H1 (cell line): ENCODE measurements around the gene TXNDC2. TPM values are rescaled to one million over a fixed set of nuclear protein-coding genes. Genes with fewer than 3 reads are reported as not detected.

Source experiments
- CTCF ChIA-PET: fragments of 300-600 bp; sonication (Branson Sonifier 250); formaldehyde crosslinking; loops from one replicate; lab custom pipeline; 2021; ENCODE audit not compliant: partially characterized antibody; lab: Charles Lee
- POLR2A ChIA-PET: fragments of 300-600 bp; sonication (Branson Sonifier 250); formaldehyde crosslinking; loops from one replicate; lab custom pipeline; 2021; ENCODE audit warnings: inconsistent platforms; ENCODE audit not compliant: partially characterized antibody; lab: Charles Lee
- DNase-seq, 2 experiments: peaks; one replicate each; pipeline versions ENCODE4 v3.0.0 to v3.0.0-alpha.2; 2010 to 2022; ENCODE audit warnings: low spot score in 2 of 2, low read depth in 1 of 2, mixed read lengths in 1 of 2
- FAIRE-seq: peaks from 2 replicates; lab custom pipeline; 2011; peaks lifted over from hg19 to GRCh38; lab: Jason Lieb, UNC
- H2AFZ ChIP-seq: 2 replicates; pipeline ENCODE4 v1.8.1; 2012; ENCODE audit warnings: low read length, inconsistent platforms
- H2AK5ac ChIP-seq: 2 replicates; pipeline ENCODE4 v1.6.1; 2013; ENCODE audit warnings: low read depth, low read length
- H2BK120ac ChIP-seq: replicated peaks from 2 replicates; pipeline ENCODE3; 2013; ENCODE audit warnings: low read depth, low read length, inconsistent platforms
- H2BK12ac ChIP-seq: 2 replicates; pipeline ENCODE4 v1.6.1; 2013; ENCODE audit warnings: low read depth, low read length
- H2BK15ac ChIP-seq: 2 replicates; pipeline ENCODE4 v1.6.1; 2013; ENCODE audit warnings: low read length
- H2BK20ac ChIP-seq: 2 replicates; pipeline ENCODE4 v1.6.1; 2013; ENCODE audit warnings: low read length
- H2BK5ac ChIP-seq: 2 replicates; pipeline ENCODE4 v1.6.1; 2013; ENCODE audit warnings: low read depth, low read length
- H3K14ac ChIP-seq: 2 replicates; pipeline ENCODE4 v1.6.1; 2013; ENCODE audit warnings: inconsistent platforms; ENCODE audit not compliant: insufficient read length
- H3K18ac ChIP-seq: 2 replicates; pipeline ENCODE4 v1.6.1; 2013; ENCODE audit warnings: low read length; ENCODE audit errors: extremely low read depth
- H3K23ac ChIP-seq: 2 replicates; pipeline ENCODE4 v1.6.1; 2013; ENCODE audit warnings: inconsistent platforms; ENCODE audit not compliant: insufficient read length
- H3K23me2 ChIP-seq: 2 replicates; pipeline ENCODE4 v1.6.1; 2013; ENCODE audit warnings: low read depth, low read length
- H3K27ac ChIP-seq: 2 replicates; pipeline ENCODE4 v1.6.1; 2011; ENCODE audit warnings: low read depth, low read length, inconsistent platforms
- H3K27me3 ChIP-seq, 4 experiments: replicated peaks in 1 of 4; 1 replicate in 1 of 4; 2 replicates in 3 of 4; pipeline versions ENCODE4 v1.6.1 to v1.8.1; 2011 to 2013; ENCODE audit warnings: low read length in 3 of 4, mild to moderate bottlenecking in 3 of 4, inconsistent platforms in 2 of 4, mixed read lengths in 2 of 4, moderate library complexity in 1 of 4; ENCODE audit not compliant: control insufficient read depth in 3 of 4, insufficient read depth in 3 of 4; ENCODE audit errors: extremely low read depth in 1 of 4
- H3K36me3 ChIP-seq, 4 experiments: 2 replicates each; pipeline versions ENCODE4 v1.6.1 to v1.8.1; 2011 to 2013; ENCODE audit warnings: mild to moderate bottlenecking in 4 of 4, low read length in 3 of 4, moderate library complexity in 2 of 4, control low read depth in 1 of 4, inconsistent platforms in 1 of 4; ENCODE audit not compliant: insufficient read depth in 4 of 4, control insufficient read depth in 2 of 4
- H3K4ac ChIP-seq: replicated peaks from 2 replicates; pipeline ENCODE3; 2013; ENCODE audit warnings: low read length, low read depth, mixed read lengths, inconsistent platforms; ENCODE audit not compliant: insufficient read length
- H3K4me1 ChIP-seq, 4 experiments: replicated peaks in 1 of 4; 1 replicate in 1 of 4; 2 replicates in 3 of 4; pipeline versions ENCODE4 v1.6.1 to v1.8.1; 2011 to 2013; ENCODE audit warnings: low read length in 3 of 4, inconsistent platforms in 2 of 4, mixed read lengths in 1 of 4; ENCODE audit not compliant: insufficient read depth in 4 of 4, control insufficient read depth in 3 of 4
- H3K4me2 ChIP-seq, 2 experiments: 2 replicates each; pipeline versions ENCODE4 v1.6.1 to v1.8.1; 2011 to 2013; ENCODE audit warnings: low read depth in 2 of 2, low read length in 2 of 2, control low read depth in 1 of 2, inconsistent platforms in 1 of 2, mild to moderate bottlenecking in 1 of 2; ENCODE audit not compliant: insufficient read depth in 1 of 2
- H3K4me3 ChIP-seq, 4 experiments: fragments of 200-600, 300-600 bp in 1 of 4; sonication (generic), shearing (Covaris generic), sonication (Bioruptor Twin) in 1 of 4; 2 replicates each; pipeline versions ENCODE4 v1.5.1 to v1.8.1; 2011 to 2016; ENCODE audit warnings: low read length in 4 of 4, low read depth in 3 of 4, control low read depth in 2 of 4, inconsistent platforms in 2 of 4, mild to moderate bottlenecking in 2 of 4, mixed read lengths in 1 of 4, moderate library complexity in 1 of 4; ENCODE audit not compliant: insufficient read depth in 2 of 4; ENCODE audit errors: extremely low read depth in 1 of 4
- H3K56ac ChIP-seq: replicated peaks from 2 replicates; pipeline ENCODE3; 2013; ENCODE audit warnings: low read depth, mild to moderate bottlenecking, mixed read lengths, low read length, inconsistent platforms; ENCODE audit not compliant: insufficient read length
- H3K79me1 ChIP-seq: 2 replicates; pipeline ENCODE4 v1.6.1; 2013; ENCODE audit warnings: low read depth, low read length, control low read depth
- H3K79me2 ChIP-seq, 2 experiments: 2 replicates each; pipeline versions ENCODE4 v1.6.1 to v1.8.1; 2012 to 2013; ENCODE audit warnings: low read length in 2 of 2, mild to moderate bottlenecking in 2 of 2, inconsistent platforms in 1 of 2; ENCODE audit not compliant: insufficient read depth in 2 of 2, control insufficient read depth in 1 of 2
- H3K9ac ChIP-seq, 4 experiments: replicated peaks in 1 of 4; 1 replicate in 1 of 4; 2 replicates in 3 of 4; pipeline versions ENCODE4 v1.6.1 to v1.8.1; 2011 to 2013; ENCODE audit warnings: low read depth in 3 of 4, low read length in 3 of 4, control low read depth in 2 of 4, mild to moderate bottlenecking in 2 of 4, moderate library complexity in 2 of 4, inconsistent platforms in 1 of 4; ENCODE audit errors: extremely low read depth in 1 of 4
- H3K9me3 ChIP-seq, 2 experiments: 2 replicates each; pipeline versions ENCODE4 v1.6.1 to v1.8.1; 2012 to 2013; ENCODE audit warnings: mild to moderate bottlenecking in 2 of 2, moderate library complexity in 2 of 2, control low read depth in 1 of 2, inconsistent platforms in 1 of 2, low read depth in 1 of 2, low read length in 1 of 2, mixed read lengths in 1 of 2; ENCODE audit not compliant: insufficient read depth in 2 of 2
- H4K20me1 ChIP-seq, 2 experiments: replicated peaks in 1 of 2; 2 replicates each; pipeline versions ENCODE3 to v1.8.1; 2011 to 2013; ENCODE audit warnings: inconsistent platforms in 2 of 2, low read length in 2 of 2, mild to moderate bottlenecking in 1 of 2; ENCODE audit not compliant: insufficient read depth in 2 of 2, control insufficient read depth in 1 of 2
- H4K5ac ChIP-seq: 2 replicates; pipeline ENCODE4 v1.6.1; 2013; ENCODE audit warnings: low read length, low read depth, mixed read lengths, inconsistent platforms; ENCODE audit not compliant: insufficient read length
- H4K8ac ChIP-seq: 2 replicates; pipeline ENCODE4 v1.8.0; 2013; ENCODE audit warnings: mild to moderate bottlenecking, moderate library complexity, low read length, inconsistent platforms; ENCODE audit not compliant: insufficient read depth; ENCODE audit errors: extremely low read depth
- H4K91ac ChIP-seq: replicated peaks from 2 replicates; pipeline ENCODE3; 2013; ENCODE audit warnings: low read length, mixed read lengths, inconsistent platforms; ENCODE audit not compliant: insufficient read length
- CBX8 ChIP-seq: fragments of 300-800, 300-1000 bp; sonication (generic); IDR thresholded peaks from 2 replicates; pipeline ENCODE4 v1.7.1; 2016; ENCODE audit warnings: low read depth, low read length, borderline replicate concordance
- CREB1 ChIP-seq: IDR thresholded peaks from 2 replicates; pipeline ENCODE4 v1.6.1; 2012; ENCODE audit warnings: inconsistent platforms
- EGR1 ChIP-seq: IDR thresholded peaks from 2 replicates; pipeline ENCODE4 v1.6.1; 2011; ENCODE audit warnings: low read depth, low read length, borderline replicate concordance
- JUND ChIP-seq: IDR thresholded peaks from 2 replicates; pipeline ENCODE4 v1.6.1; 2011; ENCODE audit warnings: mild to moderate bottlenecking, improper control_type of control experiment, low read length
- MAFK ChIP-seq: IDR thresholded peaks from 2 replicates; pipeline ENCODE4 v1.6.1; 2012; ENCODE audit warnings: low read depth, mild to moderate bottlenecking, improper control_type of control experiment, low read length
- NRF1 ChIP-seq: IDR thresholded peaks from 2 replicates; pipeline ENCODE4 v1.6.1; 2011; ENCODE audit warnings: mild to moderate bottlenecking, low read depth, low read length, improper control_type of control experiment
- POLR2A ChIP-seq, 2 experiments: IDR thresholded peaks; 1 replicate in 1 of 2; 2 replicates in 1 of 2; pipeline ENCODE4 v1.6.1; 2011; ENCODE audit warnings: low read depth in 2 of 2, low read length in 2 of 2, mild to moderate bottlenecking in 2 of 2; ENCODE audit errors: control extremely low read depth in 1 of 2
- RAD21 ChIP-seq, 2 experiments: IDR thresholded peaks in 1 of 2; conservative IDR thresholded peaks in 1 of 2; 2 replicates each; pipeline ENCODE4 v1.6.1; 2011; ENCODE audit warnings: low read depth in 2 of 2, low read length in 2 of 2, improper control_type of control experiment in 1 of 2, inconsistent platforms in 1 of 2, mild to moderate bottlenecking in 1 of 2, moderate library complexity in 1 of 2
- RFX5 ChIP-seq: IDR thresholded peaks from 2 replicates; pipeline ENCODE4 v1.6.1; 2011; ENCODE audit warnings: low read depth, low read length, improper control_type of control experiment, borderline replicate concordance
- RNF2 ChIP-seq: fragments of 200-900, 300-1000 bp; sonication (generic); IDR thresholded peaks from 2 replicates; pipeline ENCODE4 v1.7.1; 2016; ENCODE audit warnings: borderline replicate concordance, low read depth, mild to moderate bottlenecking, antibody characterized with exemption, low read length; ENCODE audit not compliant: poor library complexity, severe bottlenecking; ENCODE audit errors: missing control alignments
- RXRA ChIP-seq: IDR thresholded peaks from 2 replicates; pipeline ENCODE4 v1.6.1; 2011; ENCODE audit warnings: low read depth, mild to moderate bottlenecking, low read length, moderate library complexity; ENCODE audit not compliant: insufficient read depth
- SIX5 ChIP-seq: IDR thresholded peaks from 2 replicates; pipeline ENCODE4 v1.6.1; 2011; ENCODE audit warnings: mild to moderate bottlenecking, low read depth, low read length
- SP4 ChIP-seq: IDR thresholded peaks from 2 replicates; pipeline ENCODE4 v1.6.1; 2012; ENCODE audit warnings: low read length, inconsistent platforms
- TAF1 ChIP-seq: IDR thresholded peaks from 2 replicates; pipeline ENCODE4 v1.6.1; 2011; ENCODE audit warnings: mild to moderate bottlenecking, low read depth, low read length
- TCF12 ChIP-seq: IDR thresholded peaks from 2 replicates; pipeline ENCODE4 v1.6.1; 2011; ENCODE audit warnings: low read depth, mild to moderate bottlenecking, low read length
- YY1 ChIP-seq: IDR thresholded peaks from 2 replicates; pipeline ENCODE4 v1.6.1; 2011; ENCODE audit warnings: low read depth, mild to moderate bottlenecking, low read length
- WGBS, 2 experiments: shearing (Covaris generic) in 1 of 2; methylation state at CpG; one replicate each; pipeline versions ENCODE4 v1.1.6 to v1.1.7; 2013 to 2015; ENCODE audit warnings: low lambda C conversion rate in 2 of 2, mixed read lengths in 2 of 2, inconsistent platforms in 1 of 2, low coverage in 1 of 2, missing lambda C conversion rate in 1 of 2; ENCODE audit not compliant: insufficient replicate concordance in 2 of 2, insufficient coverage in 1 of 2, insufficient read length in 1 of 2; ENCODE audit errors: extremely low coverage in 1 of 2, missing lambda C conversion rate in 1 of 2; 5-methylcytosine and 5-hydroxymethylcytosine counted together
- polyA plus RNA-seq, 7 experiments: library from polyadenylated mRNA; depleted of rRNA in 3 of 7; stranded (reverse) in 5 of 7; unstranded in 2 of 7; fragments of >200 nt in 5 of 7; fragments of 200-250 nt in 2 of 7; gene quantifications; 1 replicate in 5 of 7; 2 replicates in 1 of 7; 4 replicates in 1 of 7; pipeline versions ENCODE4 v1.2.1 to v1.2.3, GENCODE V29; 2011 to 2013; ENCODE audit warnings: missing spikeins in 2 of 7, mixed read lengths in 2 of 7
- total RNA-seq: library from RNA; stranded (reverse); fragmentation: NEBNext Ultra II Directional; extraction: Animal tissue kit (Norgen Biotek cat#: 25700); gene quantifications from 2 replicates; pipeline ENCODE4 v1.2.1, GENCODE V29; 2021

TXNDC2 gene
- total and polyA plus RNA-seq, 2 of the 8 experiments (the other 6 are each of a cell fraction or from before 2014, with no cell fraction given) = 0.09 TPM; not detected in 1

GRCh38 chr18:9925369-9925768, 39.6 kb downstream of the TXNDC2 start:
- no peak overlapping the region for H3K23ac ChIP-seq
- FAIRE-seq (no peak), DNase-seq (no peak)
- H3K18ac ChIP-seq = no peak overlapping the region
- no peak overlapping the region for H3K4ac ChIP-seq
- ChIA-PET CTCF (interaction anchor here (1.3 kb wide), 1 partner anchor 12 kb away, joined by 4 read pairs; the partner anchor contains the start of gene VAPA), POLR2A (interaction anchor here (2.4 kb wide), 1 partner anchor 11 kb away, joined by 14 read pairs; the partner anchor contains the start of gene VAPA)
- H3K4me3 ChIP-seq = no peak overlapping the region
- no peaks in the 10 kb centered on the region for H3K9me3 ChIP-seq
- H3K56ac ChIP-seq = no peak overlapping the region
- H3K27ac ChIP-seq = no peak overlapping the region
- H2AK5ac ChIP-seq = no peak overlapping the region
- H3K23me2 ChIP-seq = no peaks in the 10 kb centered on the region
- peaks cover 23 to 100% of the 10 kb centered on the region in 2 experiments for H3K79me2 ChIP-seq
- no peak overlapping the region for H3K4me2 ChIP-seq
- H2AFZ ChIP-seq = no peak overlapping the region
- H4K8ac ChIP-seq = no peak overlapping the region
- H2BK20ac ChIP-seq = no peak overlapping the region
- H3K27me3 ChIP-seq = no peaks in the 10 kb centered on the region
- peaks cover 1 to 16% (median 5%) of the 10 kb centered on the region in 4 experiments; a peak in 5 of 7 replicates for H3K4me1 ChIP-seq
- H2BK5ac ChIP-seq = no peak overlapping the region
- H3K14ac ChIP-seq = no peak overlapping the region
- no peak overlapping the region for H3K9ac ChIP-seq
- H3K79me1 ChIP-seq = no peaks in the 10 kb centered on the region; the same call in 1 of the 2 replicates
- no peak overlapping the region for H2BK12ac ChIP-seq
- no peak overlapping the region for H4K5ac ChIP-seq
- no peak overlapping the region for H2BK15ac ChIP-seq
- no peak overlapping the region for H2BK120ac ChIP-seq
- 84% methylated on average over 1 of the region's 1 CpG; no CpG with 5 or more reads in 1 of the 2 experiments for WGBS, 2 experiments
- peaks cover 8 to 30% of the 10 kb centered on the region in 2 experiments for H4K20me1 ChIP-seq
- H3K36me3 ChIP-seq = no peaks in the 10 kb centered on the region
- no peak overlapping the region for H4K91ac ChIP-seq
- TF ChIP-seq SIX5 (no peak), POLR2A (IDR thresholded peaks at IDR 0.05; ENCODE audit: control extremely low read depth in 1 of 2, low read depth in 2 of 2, low read length in 2 of 2) (no peak), EGR1 (no peak), CBX8 (no peak), YY1 (no peak), JUND (no peak), SP4 (no peak), RNF2 (no peak), MAFK (no peak), NRF1 (no peak), TCF12 (no peak), CREB1 (no peak), RFX5 (no peak), RXRA (no peak), RAD21 (IDR thresholded peaks at IDR 0.05 in 1 of 2, conservative IDR thresholded peaks at IDR 0.05 in 1 of 2; ENCODE audit: low read depth in 2 of 2, low read length in 2 of 2) (no peak), TAF1 (no peak)
